HG02759 (cell line): ENCODE measurements around the gene ISCU.

Experiments used
- ATAC-seq: cut with Tn5 transposase; IDR thresholded peaks from one replicate; pipeline ENCODE4 v1.9.1; 2021; ENCODE audit warnings: mild to moderate bottlenecking, moderate library complexity; ENCODE audit not compliant: unreplicated experiment

Gene ISCU

DNA sequence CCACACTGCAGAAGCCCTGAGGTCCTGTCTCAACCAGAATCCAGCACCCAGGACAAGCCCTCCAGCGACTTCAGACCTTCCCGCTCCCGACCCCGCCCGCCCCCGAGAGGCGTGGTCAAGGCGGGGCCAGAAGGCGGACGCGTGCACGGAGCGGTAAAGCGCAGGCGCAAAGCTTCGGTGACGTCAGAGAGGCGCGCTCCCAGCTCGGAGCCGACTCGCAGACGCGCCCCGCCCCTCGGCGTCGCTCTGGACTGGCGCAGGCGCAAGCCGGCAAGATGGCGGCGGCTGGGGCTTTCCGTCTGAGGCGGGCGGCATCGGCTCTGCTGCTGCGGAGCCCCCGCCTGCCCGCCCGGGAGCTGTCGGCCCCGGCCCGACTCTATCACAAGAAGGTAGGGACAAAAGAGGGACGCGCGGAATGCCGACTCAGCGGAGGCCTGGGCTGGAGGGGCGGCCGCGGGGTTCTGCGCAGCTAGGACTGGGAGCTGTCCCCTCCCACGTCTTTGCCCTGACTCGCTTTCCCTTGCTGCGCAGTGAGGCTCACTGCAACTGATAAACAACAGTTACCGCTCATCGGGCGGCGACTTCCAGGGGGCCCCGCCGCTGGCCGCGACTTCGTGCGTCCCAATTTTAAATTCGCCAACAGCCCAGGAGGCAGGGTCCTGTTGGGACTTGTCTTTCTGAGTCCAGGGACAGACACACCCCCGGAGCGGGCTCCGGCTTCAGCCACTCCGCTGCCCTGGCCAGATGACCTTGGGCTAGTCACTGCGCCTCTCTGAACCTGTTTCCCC is at the start of gene ISCU:
TSS of gene ISCU (plus strand) at position 249 of the 788 bp plus-strand sequence. CDS start at position 276, 27 bp downstream.
- ATAC-seq: peak; percentile 59

DNA sequence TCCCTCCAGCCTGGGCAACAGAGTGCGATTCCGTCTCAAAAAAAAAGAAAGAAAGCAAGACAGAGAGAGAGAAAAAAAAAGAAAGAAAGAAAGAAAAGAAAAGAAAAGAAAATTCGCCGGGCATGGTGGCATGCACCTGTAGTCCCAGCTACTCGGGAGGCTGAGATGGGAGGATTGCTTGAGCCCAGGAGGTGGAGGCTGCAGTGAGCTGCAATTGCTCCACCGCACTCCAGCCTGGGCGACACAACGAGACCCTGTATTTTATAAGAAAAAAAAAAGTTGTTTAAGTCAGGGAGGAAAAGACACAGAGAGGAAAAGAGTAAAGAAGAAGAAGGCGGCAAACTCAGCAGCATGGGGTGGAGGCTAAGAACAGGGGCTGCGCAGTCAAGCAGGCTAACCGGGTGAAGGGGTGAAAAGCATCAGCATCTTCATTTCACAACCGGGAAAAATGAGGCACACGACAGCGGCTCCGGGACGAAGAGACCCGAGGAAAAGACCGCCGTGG is 47.9 kb upstream of the ISCU start:
- peak; percentile 2 for ATAC-seq

DNA sequence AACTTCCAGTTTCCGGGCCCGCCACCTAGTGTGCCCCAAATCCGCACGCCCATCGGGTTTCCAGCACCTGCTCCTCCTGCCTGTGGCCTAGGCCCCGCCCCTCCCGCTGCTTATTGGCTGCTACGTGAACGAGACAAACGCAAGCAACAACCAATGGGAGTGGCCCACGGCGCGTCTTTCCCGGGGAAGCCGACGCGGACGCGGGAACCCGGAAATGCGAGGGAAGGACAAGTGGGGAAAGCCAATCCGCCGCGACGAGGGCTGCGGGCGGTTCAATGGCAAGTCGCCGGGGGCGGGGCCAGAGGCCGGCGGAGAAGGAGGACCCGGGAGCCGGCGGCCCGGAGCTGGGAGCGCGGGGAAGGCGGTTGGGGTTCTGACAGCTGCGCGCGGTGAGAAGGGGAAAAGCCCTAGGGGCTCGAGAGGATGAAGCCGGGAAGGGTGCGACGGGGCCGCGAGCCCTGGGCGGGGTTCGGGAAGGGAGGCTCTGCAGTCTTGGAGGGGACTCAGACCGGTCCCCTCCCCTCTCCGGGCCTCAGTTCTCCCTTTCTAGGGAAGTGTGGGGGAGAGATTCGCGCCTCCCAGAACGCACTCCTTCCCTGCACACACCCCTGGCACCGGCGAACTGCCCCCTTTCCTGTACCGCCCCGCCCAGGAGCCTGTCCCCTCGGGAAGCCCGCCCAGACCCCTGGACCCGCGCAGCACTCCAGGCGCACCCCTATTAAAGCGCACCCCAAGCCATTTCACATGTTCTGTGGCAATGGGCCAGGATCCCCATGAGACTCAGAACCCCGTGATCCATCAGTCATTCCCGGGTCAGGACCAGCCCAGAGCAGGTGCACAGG is 47.2 kb upstream of the ISCU start, which contains the start of gene FICD:
TSS of gene FICD (plus strand) at position 305 of the 842 bp plus-strand sequence. CDS start 1,696 bp downstream, outside the sequence.
- peak; percentile 84 for ATAC-seq

DNA sequence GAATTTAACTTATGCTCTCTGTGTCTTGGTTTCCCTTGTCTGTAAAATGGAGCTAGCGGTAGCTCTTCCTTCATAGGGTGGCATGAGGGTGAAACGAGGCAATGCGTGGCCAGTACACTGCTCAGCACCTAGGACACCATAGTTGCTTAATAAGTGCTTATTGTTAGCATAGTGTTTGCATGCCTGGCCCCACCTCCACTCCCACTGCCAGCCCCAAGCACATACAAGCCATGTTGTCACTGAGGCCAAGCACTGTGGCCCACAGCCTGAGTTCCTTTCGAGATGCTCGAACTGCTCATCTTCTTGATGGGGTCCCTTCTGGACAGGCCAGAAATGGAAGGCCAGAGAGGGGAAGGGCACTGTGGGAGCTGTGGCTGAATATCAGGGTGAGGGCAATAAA is 46.5 kb upstream of the ISCU start:
- no peak for ATAC-seq

DNA sequence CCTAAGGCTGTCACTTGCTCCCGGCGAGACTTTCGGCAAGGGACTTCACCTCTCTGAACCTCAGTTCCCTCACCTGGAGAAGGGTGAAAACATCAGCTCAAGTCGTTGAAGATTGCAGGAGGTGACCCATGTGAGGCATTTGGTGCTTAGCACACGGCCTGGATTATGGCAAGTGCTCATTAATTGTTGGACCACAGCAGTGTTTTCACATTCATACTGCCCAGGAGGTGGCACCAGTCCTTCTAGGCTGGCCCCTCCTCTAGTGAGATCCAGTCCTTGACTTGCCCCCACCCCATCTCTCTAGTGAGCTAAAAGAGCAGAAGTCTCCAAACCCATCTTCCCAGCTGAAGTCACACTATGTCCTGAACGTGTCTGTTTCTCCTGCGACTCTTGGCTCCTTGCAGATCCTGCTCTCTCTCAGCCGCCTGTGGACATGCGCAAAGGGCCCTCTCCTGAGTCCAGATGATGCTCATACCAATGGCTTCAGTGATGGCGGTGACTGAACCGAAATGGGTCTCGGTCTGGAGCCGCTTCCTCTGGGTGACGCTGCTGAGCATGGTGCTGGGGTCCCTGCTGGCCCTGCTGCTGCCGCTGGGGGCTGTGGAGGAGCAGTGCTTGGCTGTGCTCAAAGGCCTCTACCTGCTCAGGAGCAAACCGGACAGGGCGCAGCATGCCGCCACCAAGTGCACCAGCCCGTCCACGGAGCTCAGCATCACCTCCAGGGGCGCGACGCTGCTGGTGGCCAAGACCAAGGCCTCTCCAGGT is 45.7 kb upstream of the ISCU start:
- ATAC-seq: no peak

DNA sequence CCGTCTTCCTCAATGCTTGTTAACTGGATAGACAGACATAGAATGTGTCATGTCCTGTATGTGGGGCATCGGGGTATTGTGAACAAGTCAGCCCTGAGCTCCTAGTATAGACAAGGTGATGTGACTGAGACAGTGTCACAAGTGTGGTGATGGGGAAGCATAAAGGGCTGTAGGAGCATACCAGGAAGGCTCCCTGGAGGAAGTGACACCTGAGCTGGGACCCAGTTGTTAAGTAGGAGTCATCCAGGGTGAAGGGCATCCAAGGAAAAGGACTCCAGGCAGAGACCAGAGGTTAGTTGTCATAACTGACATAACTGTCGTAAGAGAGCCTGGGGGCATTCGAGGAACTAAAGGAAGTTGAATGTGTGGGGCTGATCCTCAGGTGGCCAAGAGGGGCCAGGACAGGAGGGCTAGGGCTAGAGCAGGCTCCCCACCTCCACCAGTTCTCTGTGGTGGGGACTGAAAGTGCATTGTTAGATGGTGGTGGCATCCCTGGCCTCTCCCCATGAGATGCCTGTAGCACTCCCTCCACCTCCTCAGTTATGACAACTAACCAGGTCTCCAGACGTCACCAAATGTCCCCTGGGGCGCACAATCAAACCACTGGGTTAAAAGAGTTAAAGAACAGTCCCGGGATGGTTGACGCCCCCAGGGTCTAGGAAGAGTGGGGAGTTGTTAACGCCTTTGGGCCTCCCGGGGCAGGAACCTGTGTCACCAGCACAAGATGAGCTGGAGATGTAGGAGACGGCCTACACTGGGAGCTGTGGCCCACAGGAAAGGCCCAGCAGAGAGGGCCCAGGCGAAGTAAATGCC is 44.9 kb upstream of the ISCU start:
- ATAC-seq: no peak

DNA sequence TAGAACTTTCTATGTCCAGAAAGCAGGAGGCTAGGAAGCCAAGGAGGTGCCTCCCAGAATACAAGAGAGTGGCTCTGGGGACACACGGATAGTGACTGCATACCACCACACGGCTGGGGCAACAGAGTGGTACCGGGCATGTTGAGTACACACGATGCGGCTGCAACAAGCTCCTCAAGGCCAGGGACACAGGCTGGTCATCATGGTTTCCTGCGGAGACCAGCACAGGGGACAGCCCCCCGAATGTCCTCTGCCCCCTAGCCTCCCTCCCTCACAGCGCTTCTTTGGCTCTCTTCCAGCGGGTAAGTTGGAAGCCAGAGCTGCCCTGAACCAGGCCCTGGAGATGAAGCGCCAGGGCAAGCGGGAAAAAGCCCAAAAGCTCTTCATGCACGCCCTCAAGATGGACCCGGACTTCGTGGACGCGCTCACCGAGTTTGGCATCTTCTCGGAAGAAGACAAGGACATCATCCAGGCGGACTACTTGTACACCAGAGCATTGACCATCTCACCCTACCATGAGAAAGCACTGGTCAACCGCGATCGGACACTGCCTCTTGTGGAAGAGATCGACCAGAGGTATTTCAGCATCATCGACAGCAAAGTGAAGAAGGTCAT is 44.2 kb upstream of the ISCU start:
- no peak for ATAC-seq

DNA sequence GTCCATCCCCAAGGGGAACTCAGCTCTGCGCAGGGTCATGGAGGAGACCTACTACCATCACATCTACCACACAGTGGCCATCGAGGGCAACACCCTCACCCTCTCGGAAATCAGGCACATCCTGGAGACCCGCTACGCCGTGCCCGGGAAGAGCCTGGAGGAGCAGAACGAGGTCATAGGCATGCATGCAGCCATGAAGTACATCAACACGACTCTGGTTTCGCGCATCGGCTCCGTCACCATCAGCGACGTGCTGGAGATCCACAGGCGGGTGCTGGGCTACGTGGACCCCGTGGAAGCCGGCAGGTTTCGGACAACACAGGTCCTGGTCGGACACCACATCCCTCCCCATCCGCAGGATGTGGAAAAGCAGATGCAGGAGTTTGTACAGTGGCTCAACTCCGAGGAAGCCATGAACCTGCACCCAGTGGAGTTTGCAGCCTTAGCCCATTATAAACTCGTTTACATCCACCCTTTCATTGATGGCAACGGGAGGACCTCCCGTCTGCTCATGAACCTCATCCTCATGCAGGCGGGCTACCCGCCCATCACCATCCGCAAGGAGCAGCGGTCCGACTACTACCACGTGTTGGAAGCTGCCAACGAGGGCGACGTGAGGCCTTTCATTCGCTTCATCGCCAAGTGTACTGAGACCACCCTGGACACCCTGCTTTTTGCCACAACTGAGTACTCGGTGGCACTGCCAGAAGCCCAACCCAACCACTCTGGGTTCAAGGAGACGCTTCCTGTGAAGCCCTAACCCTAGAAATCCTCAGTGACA is 43.5 kb upstream of the ISCU start:
- ATAC-seq: no peak

DNA sequence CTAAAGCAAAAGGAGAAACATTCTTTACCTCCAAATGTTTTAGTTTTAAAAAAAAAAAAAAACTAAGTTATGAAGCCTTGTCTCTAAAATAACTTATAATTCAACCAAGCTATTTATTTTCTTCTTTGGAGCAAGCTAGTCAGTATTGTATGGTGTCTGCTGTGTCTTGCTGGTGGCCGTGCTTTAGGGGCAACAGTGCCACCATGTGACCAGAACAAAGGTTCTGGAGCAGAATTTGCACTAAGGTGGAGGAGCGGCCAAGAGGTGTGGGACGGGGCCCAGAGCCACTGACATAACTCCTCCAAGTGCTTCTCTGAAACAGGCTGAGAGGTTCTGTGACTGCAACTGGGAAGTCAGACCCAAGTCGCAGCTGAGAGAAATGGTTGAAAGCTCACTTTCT is 42.8 kb upstream of the ISCU start:
- no peak for ATAC-seq

DNA sequence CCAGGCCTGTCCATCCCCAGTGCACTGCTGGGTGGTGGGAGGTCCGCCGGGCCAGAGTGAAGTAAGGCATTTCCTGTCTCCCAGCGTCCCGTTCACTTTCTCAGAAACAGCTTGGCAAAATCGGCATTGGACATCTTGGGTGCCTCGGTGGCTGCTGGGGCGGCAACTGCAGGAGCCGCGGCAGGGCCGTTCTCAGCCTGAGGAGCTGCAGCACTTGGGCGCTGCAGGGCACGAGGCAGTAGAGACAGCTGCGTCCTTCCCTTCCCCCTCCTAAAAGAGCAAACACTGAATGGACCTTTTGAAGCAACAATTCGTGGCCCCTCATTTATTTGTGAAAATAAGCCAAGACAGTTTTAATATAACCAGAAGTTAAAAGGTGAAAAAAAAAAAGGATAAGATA is 39.0 kb upstream of the ISCU start:
- no peak for ATAC-seq

DNA sequence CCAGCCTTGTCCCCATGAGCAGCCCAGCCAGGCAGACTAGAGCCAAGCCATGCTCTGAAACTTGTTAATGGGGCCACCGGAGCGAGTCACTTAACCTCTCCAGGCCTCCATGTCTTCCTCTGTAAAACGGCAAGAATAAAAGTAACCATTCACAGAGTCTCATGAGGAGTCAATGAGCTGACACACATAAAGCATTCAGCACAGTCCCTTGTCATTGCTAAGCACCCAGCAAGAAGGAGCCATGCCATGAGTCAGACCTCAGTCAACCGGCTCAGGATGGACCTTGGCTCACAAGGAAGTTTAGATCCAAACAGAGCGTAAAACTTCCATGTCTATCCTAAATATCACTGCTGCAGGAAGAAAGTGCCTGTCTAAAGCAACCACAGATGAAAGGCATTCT is 36.7 kb upstream of the ISCU start:
- no peak for ATAC-seq

DNA sequence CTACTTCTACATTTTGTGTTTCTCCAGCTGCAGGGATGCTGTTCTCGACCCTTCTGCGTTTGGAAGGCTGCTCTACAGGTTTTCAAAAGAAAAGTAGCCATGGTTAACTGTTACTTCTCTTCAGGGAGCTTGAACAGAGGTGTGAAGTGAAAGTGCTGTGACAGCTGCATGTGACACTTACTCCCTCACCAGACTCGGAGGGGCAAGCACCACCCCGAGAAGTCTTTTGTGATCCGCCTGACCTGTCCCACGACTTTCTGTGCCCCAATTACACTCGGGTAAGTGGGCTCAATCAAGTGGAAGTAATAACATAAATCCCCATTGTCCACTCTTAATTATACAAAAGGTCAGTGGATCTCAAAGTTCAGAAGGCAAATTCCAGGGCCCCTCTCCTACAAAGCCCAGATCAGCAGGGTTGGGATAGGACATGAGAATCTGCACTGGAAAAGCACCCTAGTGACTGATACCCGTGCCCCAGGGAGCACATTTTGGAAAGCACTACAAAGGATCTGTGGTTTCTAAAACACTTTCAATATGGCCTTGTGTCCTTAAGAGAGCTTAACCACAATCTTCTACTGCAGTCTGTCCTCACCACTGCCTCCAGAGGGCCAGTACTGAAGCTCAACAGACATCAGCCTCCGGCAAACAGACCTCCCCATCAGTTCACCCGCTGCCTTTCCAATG is 35.8 kb upstream of the ISCU start:
- ATAC-seq: no peak

DNA sequence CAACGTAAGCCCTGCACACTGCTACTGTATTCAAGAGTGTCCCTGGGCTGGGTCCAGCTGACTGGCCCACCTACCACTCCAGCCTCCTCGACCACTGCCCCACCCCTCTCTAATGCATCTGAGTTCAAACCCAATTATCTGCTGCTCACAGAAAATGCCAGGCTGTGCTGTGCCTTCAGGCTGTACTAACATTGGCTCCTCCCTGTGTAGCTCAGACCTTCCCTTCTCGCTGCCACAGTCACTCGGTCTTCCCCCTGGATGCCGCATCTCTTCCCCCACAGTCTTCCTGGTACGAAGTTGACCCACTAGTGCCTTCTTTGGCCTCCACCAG is 35.3 kb upstream of the ISCU start:
- no peak for ATAC-seq

DNA sequence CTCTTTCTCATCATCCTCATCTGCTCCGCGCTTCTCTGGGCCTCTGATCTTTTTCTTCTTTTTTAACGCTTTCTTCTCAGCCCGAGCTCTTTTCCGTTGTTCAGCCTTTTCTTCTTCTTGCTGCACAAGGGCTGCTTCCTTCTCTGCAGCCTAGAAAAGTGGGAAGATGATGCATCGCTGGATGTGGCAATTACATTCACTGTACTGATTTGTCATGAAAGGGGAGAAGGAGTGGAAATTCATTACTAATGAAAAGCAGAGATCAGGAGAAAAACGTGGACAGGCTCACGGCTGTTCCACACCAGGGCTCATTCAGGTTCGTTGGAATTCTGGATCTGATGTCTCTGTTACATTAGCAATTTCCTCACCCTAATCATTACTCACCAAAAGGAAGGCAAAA is 32.2 kb upstream of the ISCU start:
- ATAC-seq: no peak

DNA sequence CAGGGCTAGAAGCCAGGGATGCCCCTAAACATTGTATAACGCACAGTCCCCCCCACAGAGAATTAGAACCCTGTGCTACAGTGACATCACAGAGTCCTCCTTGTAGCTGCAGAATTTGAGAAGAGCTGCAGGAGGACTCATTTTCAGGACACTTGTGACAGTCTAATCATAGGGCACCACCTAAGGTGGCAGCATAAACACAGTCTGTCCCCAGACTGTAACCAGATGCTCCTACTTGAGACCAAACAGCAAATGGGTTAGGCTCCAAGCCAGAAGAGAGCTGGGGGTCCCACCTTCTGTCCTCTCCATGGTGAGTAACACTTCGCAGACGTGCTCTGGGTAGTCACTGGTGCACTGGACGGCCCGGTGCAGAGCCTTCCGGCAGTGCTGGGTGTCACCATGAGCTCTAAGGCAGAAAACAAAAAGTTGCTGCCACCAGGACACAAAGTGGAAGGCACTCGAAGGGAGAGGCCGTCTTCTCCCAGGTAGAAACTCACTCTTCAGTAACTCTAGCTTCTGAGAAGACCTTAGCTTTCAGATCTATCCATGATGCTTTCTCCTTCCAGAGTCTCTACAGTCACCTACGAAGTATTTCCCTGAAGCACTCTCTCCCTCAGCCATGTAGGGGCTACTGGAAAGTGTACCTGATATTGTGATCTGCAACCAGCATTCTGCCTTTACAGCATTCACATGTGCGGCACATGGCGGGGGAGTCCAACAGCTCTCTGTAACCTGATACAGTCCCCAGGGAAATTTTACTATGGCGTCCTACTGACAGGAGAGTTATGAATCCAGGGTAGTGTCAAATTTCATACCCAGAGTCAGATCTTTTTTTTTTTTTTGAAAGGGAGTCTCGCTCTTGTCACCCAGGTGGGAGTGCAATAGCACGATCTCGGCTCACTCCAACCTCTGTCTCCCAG is 30.2 kb upstream of the ISCU start:
- ATAC-seq: no peak

DNA sequence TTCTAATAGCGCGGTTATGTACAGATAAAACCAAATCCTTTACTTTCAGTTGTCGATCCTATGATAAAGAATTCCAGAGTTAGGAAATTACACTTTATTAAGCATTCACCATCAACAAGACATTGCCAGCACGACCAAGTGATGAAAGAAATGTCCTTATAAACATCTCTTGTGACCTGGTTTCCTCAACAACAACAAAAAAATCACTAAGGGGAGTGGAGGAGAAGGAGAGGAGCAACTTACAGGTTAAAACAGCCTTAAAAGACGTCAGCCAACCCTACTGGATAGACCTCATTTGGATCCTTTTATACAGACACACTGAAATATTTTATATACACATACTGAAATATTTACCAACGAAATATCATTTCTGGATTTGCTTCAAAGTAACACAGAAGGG is 24.2 kb upstream of the ISCU start:
- no peak for ATAC-seq

DNA sequence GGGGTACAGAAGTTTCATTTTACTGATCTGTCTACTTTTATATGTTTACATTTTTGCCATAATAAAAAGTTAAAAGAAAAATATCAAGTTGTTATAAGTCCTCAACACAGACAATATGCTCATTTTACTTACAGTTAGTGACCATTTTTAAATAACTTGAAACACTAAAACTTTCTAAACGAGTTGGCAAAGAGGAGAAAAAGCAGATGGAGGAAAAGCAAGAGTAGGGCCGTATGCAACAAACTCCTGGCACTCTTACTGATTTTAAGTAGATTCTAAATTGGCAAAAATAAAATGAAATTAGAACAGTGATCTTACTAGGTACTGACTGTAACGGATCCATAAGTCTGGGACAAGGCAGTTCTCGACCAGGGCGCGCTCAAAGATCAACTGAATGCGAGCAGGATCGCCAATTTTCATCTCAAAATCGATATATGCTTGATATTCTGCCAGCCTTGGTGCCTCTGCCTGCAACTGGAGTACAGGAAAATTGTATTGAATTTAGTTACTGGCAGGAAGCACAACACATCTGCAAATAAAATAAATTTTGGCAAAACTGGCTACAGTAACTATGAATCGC is 23.7 kb upstream of the ISCU start:
- ATAC-seq: no peak
